Measurements from ENCODE around the gene LYPD5.
A peak's percentile ranks its signal among the peaks of the same experiment; 100 is the strongest.

LYPD5 gene

DNA sequence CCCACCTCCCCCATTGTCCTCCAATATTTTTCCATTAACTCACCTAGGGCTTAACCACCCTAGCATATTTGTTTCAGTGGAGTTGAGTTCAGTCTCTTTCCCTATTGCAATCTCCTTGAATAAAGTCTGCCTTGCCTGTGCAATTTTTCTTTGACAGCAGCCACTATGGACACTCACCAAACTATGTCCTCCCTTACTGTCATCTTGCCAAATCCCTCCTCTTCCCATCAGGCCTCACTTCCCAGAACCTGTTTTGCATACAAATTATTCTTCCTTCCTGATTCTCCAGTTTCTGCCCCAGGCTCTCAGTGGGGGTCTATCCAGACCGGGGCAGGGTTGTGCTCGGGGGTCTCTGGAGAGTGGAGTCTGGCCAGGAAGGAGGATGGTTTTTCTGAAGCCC, 2.2 kb upstream of the LYPD5 start:
- DNase-seq, result no peak

DNA sequence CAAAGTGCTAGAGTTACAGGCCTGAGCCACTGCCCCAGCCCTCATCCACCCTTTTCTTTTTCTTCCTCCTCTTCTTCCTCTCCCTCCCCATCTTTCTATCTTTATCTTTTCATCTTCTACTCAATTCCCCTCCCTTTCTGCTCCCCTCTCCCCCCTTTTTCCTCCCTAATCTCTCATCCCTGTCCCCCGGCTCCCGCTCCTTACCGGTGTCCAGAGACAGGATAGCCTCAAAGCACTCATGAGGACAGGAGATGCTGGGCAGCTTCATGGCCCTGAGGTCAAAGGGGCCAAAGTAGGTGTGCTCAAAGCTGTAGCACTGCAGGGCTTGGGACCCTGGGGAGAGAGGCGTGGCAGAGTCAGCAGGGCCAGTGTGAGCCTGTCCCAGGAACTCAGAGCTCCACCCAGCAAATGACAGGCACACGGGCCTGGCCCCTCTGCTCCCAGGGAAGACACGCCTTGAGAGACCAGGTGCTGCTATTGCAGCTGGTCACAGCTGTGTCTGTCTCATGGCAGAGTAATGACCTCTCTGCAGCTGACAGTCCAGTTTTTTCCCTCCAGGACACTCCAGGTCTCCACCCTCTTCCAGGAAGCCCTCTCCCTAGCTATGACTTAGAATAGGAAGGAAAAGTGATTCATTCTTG, 2.6 kb downstream of the LYPD5 start:
- no peak for DNase-seq

DNA sequence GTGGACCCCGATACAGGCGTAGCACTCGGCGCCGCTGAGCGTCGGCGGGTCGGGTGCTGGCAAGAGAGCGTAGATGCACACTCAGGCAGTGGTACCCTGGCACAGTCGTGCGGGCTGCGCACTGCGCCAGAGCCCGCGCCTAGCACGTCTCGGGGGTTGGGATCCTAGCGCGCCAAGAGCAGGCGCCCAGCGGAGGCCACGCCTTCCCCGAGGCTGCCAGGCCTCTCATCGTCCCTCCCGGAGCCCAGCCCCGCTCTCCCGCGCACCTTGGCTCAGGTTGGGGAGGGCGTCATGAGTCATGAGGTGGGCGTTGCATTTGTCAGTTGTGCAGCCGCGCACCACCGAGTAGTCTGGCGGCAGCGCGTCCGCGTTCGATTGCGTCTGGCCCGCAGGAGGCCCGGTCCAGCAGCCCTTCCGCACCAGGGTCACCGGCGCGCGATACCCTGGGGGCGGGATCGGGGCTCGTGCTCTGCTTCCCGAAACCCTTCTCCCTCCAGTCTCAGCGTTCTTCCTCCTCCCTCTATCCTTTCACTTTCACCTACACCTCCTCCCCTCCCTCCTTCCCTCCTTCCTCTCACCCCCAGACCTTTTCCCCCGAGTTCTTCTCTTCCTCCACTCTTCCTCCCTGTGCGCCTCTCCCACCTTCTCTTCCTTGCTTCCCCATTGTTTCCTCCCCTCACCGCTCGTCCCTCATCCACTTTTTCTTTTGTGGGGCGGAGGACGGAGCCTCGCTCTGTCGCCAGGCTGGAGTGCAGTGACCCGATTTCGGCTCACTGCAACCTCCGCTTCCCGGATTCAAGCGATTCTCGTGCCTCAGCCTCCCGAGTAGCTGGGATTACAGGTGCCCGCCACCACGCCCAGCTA, 3.5 kb downstream of the LYPD5 start:
- peak; percentile 74 for DNase-seq

DNA sequence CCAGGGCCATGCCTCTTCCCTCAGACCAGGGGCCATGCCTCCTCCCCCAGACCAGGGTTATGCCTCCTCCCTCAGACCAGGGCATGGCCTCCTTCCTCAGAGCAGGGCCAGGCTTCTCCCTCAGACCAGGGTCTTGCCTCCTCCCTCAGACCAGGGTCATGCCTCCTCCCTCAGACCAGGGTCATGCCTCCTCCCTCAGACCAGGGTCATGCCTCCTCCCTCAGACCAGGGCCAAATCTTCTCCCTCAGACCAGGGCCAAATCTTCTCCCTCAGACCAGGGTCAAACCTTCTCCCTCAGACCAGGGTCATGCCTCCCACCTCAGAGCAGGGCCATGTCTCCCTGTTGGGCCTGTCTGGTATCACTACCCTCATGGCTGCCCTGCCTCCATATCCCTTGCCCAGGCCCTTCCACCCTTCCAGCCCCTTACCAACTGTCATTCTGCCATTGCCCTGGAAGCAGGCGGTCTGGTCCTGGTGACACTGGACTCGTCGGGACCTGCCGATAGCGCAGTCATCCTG, 4.2 kb downstream of the LYPD5 start:
- no peak for DNase-seq

GRCh38 chr19:43797556-43797955, 4.7 kb downstream of the LYPD5 start:
- DNase-seq, result no peak

DNA sequence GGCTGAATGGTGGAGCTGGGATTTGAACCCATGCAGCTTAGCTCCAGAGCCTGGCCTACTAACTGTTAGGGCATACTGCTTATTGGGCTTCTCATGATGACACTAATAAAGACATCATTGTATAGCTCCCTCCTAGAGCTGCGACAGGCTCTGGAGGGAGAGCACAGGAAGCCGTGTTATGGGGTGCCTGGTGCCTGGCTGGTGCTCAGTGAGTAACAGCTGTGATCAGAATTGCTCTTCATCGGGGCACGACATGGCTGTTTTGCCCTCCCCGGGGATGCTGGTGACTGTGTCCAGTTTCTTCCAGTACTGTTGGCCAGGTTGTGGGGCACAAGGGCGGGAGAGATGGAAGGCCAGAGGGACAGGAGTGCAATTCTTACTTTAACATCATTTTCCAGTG, 5.1 kb downstream of the LYPD5 start:
- no peak for DNase-seq

GRCh38 chr19:43790587-43790986, 11.7 kb downstream of the LYPD5 start:
- DNase-seq, result no peak

- no peak for DNase-seq
These were observed 13.2 kb downstream of the LYPD5 start for GRCh38 chr19:43789029-43789428.

GRCh38 chr19:43786665-43787064, 15.6 kb downstream of the LYPD5 start:
- no peak for DNase-seq

- no peak for DNase-seq
These were observed 17.1 kb downstream of the LYPD5 start for GRCh38 chr19:43784981-43785808.

- peak; percentile 72 for DNase-seq
These were observed 17.8 kb downstream of the LYPD5 start for GRCh38 chr19:43784241-43784980.

GRCh38 chr19:43783636-43784035, 18.6 kb downstream of the LYPD5 start:
- DNase-seq, result no peak

- no peak for DNase-seq
These were observed 19.5 kb downstream of the LYPD5 start for GRCh38 chr19:43782689-43783231.

DNA sequence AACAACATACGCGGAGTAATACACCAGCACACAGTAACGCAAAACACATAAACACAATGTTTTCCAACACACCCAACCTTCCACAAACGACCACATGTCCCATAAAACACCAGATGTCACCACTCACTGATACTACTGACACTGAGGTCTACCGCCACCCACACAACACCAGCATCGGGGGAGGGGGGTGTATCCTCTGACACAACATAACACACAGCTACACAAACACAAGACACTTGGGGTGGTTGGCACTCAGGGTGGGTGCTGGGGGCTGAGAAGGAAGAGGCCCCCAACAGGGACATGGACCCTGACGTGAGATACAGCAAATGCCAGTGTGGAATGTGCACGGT, 20.0 kb downstream of the LYPD5 start:
- DNase-seq, result no peak

GRCh38 chr19:43781630-43782310, 20.5 kb downstream of the LYPD5 start:
- no peak for DNase-seq

DNA sequence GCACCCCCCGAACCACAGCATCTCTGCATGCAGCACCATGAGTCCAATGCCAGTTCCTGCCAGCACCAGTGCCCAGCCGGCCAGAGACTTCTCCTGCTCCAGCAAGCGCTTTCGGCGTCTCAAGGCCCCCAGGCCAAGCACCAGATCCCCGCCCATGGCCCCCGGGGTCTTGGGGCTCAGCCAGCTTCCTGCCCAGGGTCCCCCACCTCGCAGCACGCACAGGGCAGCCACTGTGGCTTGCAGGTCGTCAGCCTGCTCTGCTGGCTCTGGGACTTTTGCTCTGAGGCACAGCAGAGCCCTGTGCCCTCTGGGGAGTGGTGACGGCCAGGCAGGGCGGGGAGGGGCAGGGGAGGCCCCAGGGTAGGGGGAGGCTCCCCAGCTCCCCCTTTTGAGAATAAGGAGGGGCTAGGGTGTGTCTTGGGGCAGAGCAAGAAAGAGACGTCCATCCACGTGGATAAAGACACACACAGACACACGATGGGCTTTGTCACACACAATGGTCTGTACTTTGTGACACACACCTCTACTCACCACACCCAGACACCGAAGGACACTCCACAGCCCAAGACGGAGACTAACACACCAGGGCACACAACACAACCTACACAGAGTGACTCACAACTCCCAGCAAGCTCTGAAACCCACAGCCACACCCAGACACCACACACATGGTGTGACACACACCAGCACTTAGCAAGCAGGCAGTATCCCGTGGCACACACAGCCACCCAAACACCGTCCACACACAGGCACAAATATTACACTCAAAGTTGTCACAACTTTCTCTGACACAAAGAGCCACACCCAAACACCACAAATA, 21.3 kb downstream of the LYPD5 start, which contains the start of gene KCNN4:
KCNN4 (minus strand) TSS at position 268 of the 820 bp plus-strand sequence; CDS start at position 156, 112 bp downstream.
- peak; percentile 74 for DNase-seq

DNA sequence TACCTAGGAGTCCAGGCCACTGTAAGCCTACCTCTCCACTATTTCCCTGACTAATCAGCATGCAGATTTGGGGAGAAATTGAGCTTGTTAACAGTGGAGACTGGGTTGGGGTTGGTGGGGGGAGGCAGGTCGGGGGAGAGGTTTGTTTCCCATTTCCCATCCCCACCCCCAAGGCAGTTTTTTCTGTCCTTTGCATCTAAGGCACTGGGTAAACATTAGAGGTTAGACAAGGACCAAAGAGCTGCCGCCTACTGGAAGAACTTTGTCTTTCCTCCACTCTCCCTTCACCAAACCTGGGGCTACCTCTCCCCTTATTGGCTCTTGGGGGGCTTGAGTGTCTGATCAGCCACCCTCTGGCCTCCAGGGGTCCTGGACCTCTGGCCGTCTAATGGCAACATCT, 22.4 kb downstream of the LYPD5 start:
- no peak for DNase-seq

GRCh38 chr19:43779147-43779819, 23.0 kb downstream of the LYPD5 start:
- DNase-seq, result no peak

- no peak for DNase-seq
These were observed 23.6 kb downstream of the LYPD5 start for GRCh38 chr19:43778651-43779050.

DNA sequence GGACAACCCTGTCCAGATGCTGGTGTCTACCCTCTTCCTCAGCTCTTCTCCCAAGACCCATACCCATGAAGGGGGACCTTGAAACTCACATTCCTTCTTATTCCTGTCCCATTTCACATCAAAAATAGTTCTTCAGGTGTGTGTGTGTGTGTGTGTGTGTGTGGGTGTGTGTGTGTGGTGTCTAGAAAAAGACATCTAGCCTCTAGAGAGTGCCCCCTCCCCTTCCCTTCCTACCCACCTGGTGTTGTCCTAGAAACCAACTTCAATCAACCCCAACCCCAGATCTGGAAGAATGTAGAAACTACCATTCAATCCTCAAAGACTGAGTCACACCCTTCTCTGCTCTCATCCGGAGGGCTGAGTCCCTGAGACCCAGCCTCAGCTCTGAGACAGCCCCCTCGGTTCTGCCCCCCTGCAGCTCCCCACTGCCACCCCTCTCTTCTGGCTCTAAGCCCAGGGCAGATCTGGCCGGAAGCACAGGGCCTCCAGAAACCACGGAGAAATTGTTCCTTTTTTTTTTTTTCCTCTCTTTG, 25.0 kb downstream of the LYPD5 start:
- no peak for DNase-seq
